ENCODE results near the gene SAMD10. TPM values are rescaled to one million over a fixed set of nuclear protein-coding genes. Genes with fewer than 3 reads are reported as not detected.

The SAMD10 gene
- total RNA-seq, 4 donors from 2014 or later, result 1.1 to 6.4 (median 5.0) TPM

- DNase-seq, result no peak
- Histone ChIP-seq H3K4me3 (replicated peaks in 1 of 3) (no peak overlapping the region), H3K27ac (no peak overlapping the region), H3K4me1 (no peaks in the 10 kb centered on the region), H3K9me3 (no peaks in the 10 kb centered on the region), H3K36me3 (peaks cover 37 to 53% of the 10 kb centered on the region in 2 donors), H3K27me3 (no peaks in the 10 kb centered on the region)
- no peak for TF ChIP-seq CTCF (IDR thresholded peaks at IDR 0.05)
- TF ChIP-seq POLR2A (IDR thresholded peaks at IDR 0.05), result no peak
- intact Hi-C loops (cut with DNase I), result no loop called here
- WGBS, 2 donors, result 91 to 95% methylated on average over 36 to 48 of the region's 58 CpGs
Observed at GRCh38 chr20:63940472-63941266, 38.8 kb downstream of the SAMD10 start.

- DNase-seq, result no peak
- TF ChIP-seq POLR2A (IDR thresholded peaks at IDR 0.05), result no peak
- TF ChIP-seq CTCF (IDR thresholded peaks at IDR 0.05), result no peak
- H3K4me1 ChIP-seq, result no peaks in the 10 kb centered on the region
- H3K27me3 ChIP-seq, result no peaks in the 10 kb centered on the region
- H3K4me3 ChIP-seq (replicated peaks in 1 of 3), result no peak overlapping the region
- H3K36me3 ChIP-seq, result peaks cover 40 to 50% of the 10 kb centered on the region in 2 donors
- WGBS, 2 donors, result 91 to 96% methylated on average over 20 to 22 of the region's 23 CpGs
- H3K27ac ChIP-seq, result no peak overlapping the region
- no peaks in the 10 kb centered on the region for H3K9me3 ChIP-seq
- intact Hi-C loops (cut with DNase I), result no loop called here
Observed at GRCh38 chr20:63940071-63940471, 39.4 kb downstream of the SAMD10 start.

GRCh38 chr20:63939061-63939935, 40.1 kb downstream of the SAMD10 start:
- H3K27ac ChIP-seq, result no peak overlapping the region
- H3K4me3 ChIP-seq (replicated peaks in 1 of 3), result no peak overlapping the region
- no peaks in the 10 kb centered on the region for H3K27me3 ChIP-seq
- DNase-seq, result no peak
- intact Hi-C loops (cut with DNase I), result no loop called here
- H3K9me3 ChIP-seq, result no peaks in the 10 kb centered on the region
- 92 to 95% methylated on average over 4 to 9 of the region's 33 CpGs for WGBS, 2 donors
- no peak for TF ChIP-seq POLR2A (IDR thresholded peaks at IDR 0.05)
- TF ChIP-seq CTCF (IDR thresholded peaks at IDR 0.05), result no peak
- H3K36me3 ChIP-seq, result peaks cover 41 to 46% of the 10 kb centered on the region in 2 donors
- H3K4me1 ChIP-seq, result no peaks in the 10 kb centered on the region

GRCh38 chr20:63937596-63937995, 41.8 kb downstream of the SAMD10 start:
- Histone ChIP-seq H3K27me3 (no peaks in the 10 kb centered on the region), H3K4me3 (replicated peaks in 1 of 3) (no peak overlapping the region), H3K27ac (no peak overlapping the region), H3K4me1 (no peaks in the 10 kb centered on the region), H3K36me3 (peaks cover 29 to 31% of the 10 kb centered on the region in 2 donors), H3K9me3 (no peaks in the 10 kb centered on the region)
- intact Hi-C loops (cut with DNase I), result no loop called here
- 86 to 94% methylated on average over 14 of the region's 14 CpGs for WGBS, 2 donors
- TF ChIP-seq CTCF (IDR thresholded peaks at IDR 0.05), result no peak
- TF ChIP-seq POLR2A (IDR thresholded peaks at IDR 0.05), result no peak
- no peak for DNase-seq

Measured in thyroid gland (tissue), 4 donors.